Muscle layer of duodenum (tissue), 2 donors: Measurements from ENCODE around the gene ADGRL3.
"Not testable (repeated sequence)": the region's sequence is repeated elsewhere in the genome, so short reads cannot be mapped to it uniquely, and the experiment has no call there.

Experiments used
- H3K27ac ChIP-seq: one replicate; pipeline ENCODE4 v1.7.0; 2013; ENCODE audit warnings: mild to moderate bottlenecking, low read length
- H3K27me3 ChIP-seq: one replicate; pipeline ENCODE4 v1.7.0; 2013; ENCODE audit warnings: low read depth, mild to moderate bottlenecking, control low read depth, low read length
- H3K36me3 ChIP-seq, 2 donors: one replicate each; pipeline ENCODE4 v1.7.0; 2013; ENCODE audit warnings: low read length in 2 of 2, control low read depth in 1 of 2, mild to moderate bottlenecking in 1 of 2; ENCODE audit not compliant: insufficient read depth in 2 of 2, control insufficient read depth in 1 of 2
- H3K4me1 ChIP-seq, 2 donors: one replicate each; pipeline ENCODE4 v1.7.0; 2013; ENCODE audit warnings: low read length in 2 of 2, mild to moderate bottlenecking in 2 of 2, control low read depth in 1 of 2, moderate library complexity in 1 of 2; ENCODE audit not compliant: insufficient read depth in 2 of 2, control insufficient read depth in 1 of 2
- H3K4me3 ChIP-seq, 2 donors: one replicate each; pipeline ENCODE4 v1.7.0; 2013; ENCODE audit warnings: low read length in 2 of 2, low read depth in 1 of 2, mild to moderate bottlenecking in 1 of 2
- H3K9me3 ChIP-seq, 2 donors: one replicate each; pipeline ENCODE4 v1.7.0; 2013; ENCODE audit warnings: low read length in 2 of 2, control low read depth in 1 of 2, mild to moderate bottlenecking in 1 of 2; ENCODE audit not compliant: control insufficient read depth in 1 of 2
- donor health status: healthy.

Gene ADGRL3

GRCh38 chr4:61984260-61984909, 784.3 kb downstream of the ADGRL3 start:
- Histone ChIP-seq H3K36me3 (no peaks in the 10 kb centered on the region), H3K27me3 (no peaks in the 10 kb centered on the region), H3K9me3 (no peaks in the 10 kb centered on the region), H3K27ac (no peak overlapping the region), H3K4me1 (no peaks in the 10 kb centered on the region), H3K4me3 (no peak overlapping the region)

- Histone ChIP-seq H3K4me3 (no peak overlapping the region), H3K9me3 (no peaks in the 10 kb centered on the region), H3K27ac (no peak overlapping the region), H3K36me3 (no peaks in the 10 kb centered on the region), H3K4me1 (no peaks in the 10 kb centered on the region), H3K27me3 (no peaks in the 10 kb centered on the region)
Observed at GRCh38 chr4:61985426-61985825, 785.3 kb downstream of the ADGRL3 start.

- not testable (repeated sequence) for H3K36me3 ChIP-seq, H3K27ac ChIP-seq, H3K4me3 ChIP-seq, H3K4me1 ChIP-seq, H3K9me3 ChIP-seq, H3K27me3 ChIP-seq
Observed at GRCh38 chr4:61986929-61987328, 786.8 kb downstream of the ADGRL3 start.

- H3K36me3 ChIP-seq, result no peaks in the 10 kb centered on the region
Observed at GRCh38 chr4:61992351-61992750, 792.2 kb downstream of the ADGRL3 start.

GRCh38 chr4:61994036-61994435, 793.9 kb downstream of the ADGRL3 start:
- no peaks in the 10 kb centered on the region for H3K4me1 ChIP-seq
- no peak overlapping the region for H3K4me3 ChIP-seq
- no peaks in the 10 kb centered on the region for H3K36me3 ChIP-seq
- H3K9me3 ChIP-seq, result no peaks in the 10 kb centered on the region
- H3K27ac ChIP-seq, result no peak overlapping the region
- H3K27me3 ChIP-seq, result no peaks in the 10 kb centered on the region

More at GRCh38 chr4:61992351-61992750, 792.2 kb downstream of the ADGRL3 start:
- H3K27ac ChIP-seq, result no peak overlapping the region
- no peaks in the 10 kb centered on the region for H3K9me3 ChIP-seq
- no peak overlapping the region for H3K4me3 ChIP-seq
- H3K4me1 ChIP-seq, result no peaks in the 10 kb centered on the region
- no peaks in the 10 kb centered on the region for H3K27me3 ChIP-seq

GRCh38 chr4:61995717-61996340, 795.7 kb downstream of the ADGRL3 start:
- H3K4me1 ChIP-seq, result no peaks in the 10 kb centered on the region
- no peak overlapping the region for H3K27ac ChIP-seq
- H3K27me3 ChIP-seq, result no peaks in the 10 kb centered on the region
- no peak overlapping the region for H3K4me3 ChIP-seq
- H3K36me3 ChIP-seq, result no peaks in the 10 kb centered on the region
- H3K9me3 ChIP-seq, result no peaks in the 10 kb centered on the region

GRCh38 chr4:61996943-61997342, 796.8 kb downstream of the ADGRL3 start:
- H3K27me3 ChIP-seq, result no peaks in the 10 kb centered on the region
- no peaks in the 10 kb centered on the region for H3K4me1 ChIP-seq
- no peaks in the 10 kb centered on the region for H3K36me3 ChIP-seq
- H3K4me3 ChIP-seq, result no peak overlapping the region
- no peaks in the 10 kb centered on the region for H3K9me3 ChIP-seq
- H3K27ac ChIP-seq, result no peak overlapping the region

- no peaks in the 10 kb centered on the region for H3K4me1 ChIP-seq
- H3K27ac ChIP-seq, result no peak overlapping the region
- no peaks in the 10 kb centered on the region for H3K27me3 ChIP-seq
- no peak overlapping the region for H3K4me3 ChIP-seq
- no peaks in the 10 kb centered on the region for H3K9me3 ChIP-seq
- no peaks in the 10 kb centered on the region for H3K36me3 ChIP-seq
Observed at GRCh38 chr4:61997831-61998230, 797.7 kb downstream of the ADGRL3 start.

GRCh38 chr4:62003695-62004094, 803.6 kb downstream of the ADGRL3 start:
- Histone ChIP-seq H3K27ac (no peak overlapping the region), H3K27me3 (no peaks in the 10 kb centered on the region), H3K36me3 (no peaks in the 10 kb centered on the region), H3K9me3 (no peaks in the 10 kb centered on the region), H3K4me1 (no peaks in the 10 kb centered on the region), H3K4me3 (no peak overlapping the region)

GRCh38 chr4:62004881-62005280, 804.8 kb downstream of the ADGRL3 start:
- Histone ChIP-seq H3K4me3 (no peak overlapping the region), H3K4me1 (no peaks in the 10 kb centered on the region), H3K9me3 (no peaks in the 10 kb centered on the region), H3K27ac (no peak overlapping the region), H3K36me3 (no peaks in the 10 kb centered on the region), H3K27me3 (no peaks in the 10 kb centered on the region)

- H3K4me1 ChIP-seq, result no peaks in the 10 kb centered on the region
- H3K4me3 ChIP-seq, result no peak overlapping the region
- H3K27ac ChIP-seq, result no peak overlapping the region
- no peaks in the 10 kb centered on the region for H3K9me3 ChIP-seq
- H3K36me3 ChIP-seq, result no peaks in the 10 kb centered on the region
- no peaks in the 10 kb centered on the region for H3K27me3 ChIP-seq
Observed at GRCh38 chr4:62006108-62006507, 806.0 kb downstream of the ADGRL3 start.
